Activated CD8-positive, alpha-beta memory T cell treated with anti-CD3 and anti-CD28 coated beads for 4 hours (primary cell): Measurements from ENCODE around the gene TES.

Source experiments
- DNase-seq, 2 donors: peaks; one replicate each; pipeline ENCODE4 v3.0.0-alpha.2; 2020; ENCODE audit warnings: low read depth in 2 of 2

The TES gene

DNA sequence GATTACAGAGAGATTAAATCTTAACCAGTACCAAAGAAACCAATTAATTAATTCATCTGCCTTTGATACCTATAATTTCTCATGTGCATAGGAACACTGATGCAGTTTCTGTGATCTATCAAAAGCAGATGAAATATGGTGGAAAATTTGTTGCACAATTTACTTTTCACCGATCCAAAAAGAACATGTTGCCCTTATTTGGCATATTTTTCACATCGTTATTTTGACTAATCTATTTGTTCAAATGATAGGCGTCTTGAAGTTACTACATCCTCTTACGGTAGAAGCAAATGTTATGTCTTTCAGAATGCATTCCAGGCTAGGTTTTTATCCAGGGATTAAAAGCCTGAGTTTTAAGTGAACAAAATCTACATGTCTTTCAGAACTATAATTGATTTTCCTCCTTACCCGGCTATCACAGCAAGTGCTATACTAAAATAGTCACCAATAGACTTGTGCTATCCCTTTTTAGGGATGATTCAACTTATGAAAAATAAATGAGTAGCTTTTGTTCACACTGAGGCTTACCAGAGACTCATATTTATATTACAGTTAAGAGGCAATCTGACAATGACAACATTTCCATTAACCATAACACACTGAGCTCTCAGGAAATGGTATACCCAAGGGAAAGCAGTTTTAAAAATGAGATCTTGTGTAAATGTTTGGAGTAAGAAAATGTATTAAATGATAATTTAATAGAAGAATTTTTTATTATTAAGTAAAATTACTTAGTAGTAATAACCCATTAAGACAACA lies 16.8 kb upstream of the TES start:
- no peak for DNase-seq

DNA sequence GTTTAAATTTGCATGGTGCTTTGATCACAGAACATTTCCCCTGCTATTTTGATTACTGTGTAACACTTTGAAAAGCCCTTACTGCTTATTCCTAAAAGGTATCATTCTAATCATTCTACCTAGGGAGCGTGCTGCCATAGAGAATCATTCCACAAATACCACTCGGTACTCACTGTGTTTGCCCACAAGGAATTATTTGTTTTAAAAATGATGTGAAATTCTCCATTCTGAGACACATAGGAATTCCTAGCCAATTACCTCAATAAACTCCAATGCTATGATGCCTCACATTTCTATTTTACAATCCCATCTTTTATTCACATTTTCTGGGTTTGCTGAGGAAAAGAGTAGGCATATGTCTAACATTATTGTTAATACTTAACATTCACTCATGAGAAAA lies 16.2 kb upstream of the TES start:
- no peak for DNase-seq

DNA sequence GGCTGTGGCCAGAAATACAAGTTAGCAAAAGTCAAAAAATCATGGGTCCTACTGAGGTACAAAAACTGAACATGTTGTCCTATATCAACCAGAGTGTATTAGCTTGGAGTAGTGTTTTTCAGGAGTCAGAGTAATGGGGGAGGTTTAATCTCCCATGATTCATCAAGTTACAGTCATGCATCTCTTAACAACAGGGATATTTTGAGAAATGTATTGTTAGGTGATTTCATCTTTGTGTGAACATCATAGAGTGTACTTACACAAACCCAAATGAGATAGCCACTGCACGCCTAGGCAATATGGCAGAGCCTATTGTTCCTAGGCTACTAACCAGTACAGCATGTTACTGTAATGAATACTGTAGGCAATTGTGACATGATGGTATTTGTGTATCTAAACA lies 14.9 kb upstream of the TES start:
- DNase-seq, result no peak

DNA sequence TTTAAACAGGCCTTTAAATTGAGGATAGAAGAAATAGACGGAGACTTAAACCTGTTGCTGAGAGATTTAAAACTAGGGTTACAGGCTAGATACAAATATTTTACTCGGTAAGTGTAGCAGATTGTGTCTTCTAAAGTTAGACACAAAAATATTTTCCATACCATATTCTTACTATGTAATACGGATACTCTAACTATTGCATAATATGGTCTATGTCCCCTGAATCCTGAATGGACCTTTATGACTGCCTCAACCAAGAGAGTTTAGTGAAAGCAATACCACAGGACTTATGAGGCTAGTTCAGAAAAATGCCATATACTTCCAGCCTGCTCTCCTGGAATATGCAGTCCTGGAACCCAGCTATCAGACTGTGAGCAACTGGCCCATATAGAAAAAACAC lies 13.4 kb upstream of the TES start:
- DNase-seq, result no peak

DNA sequence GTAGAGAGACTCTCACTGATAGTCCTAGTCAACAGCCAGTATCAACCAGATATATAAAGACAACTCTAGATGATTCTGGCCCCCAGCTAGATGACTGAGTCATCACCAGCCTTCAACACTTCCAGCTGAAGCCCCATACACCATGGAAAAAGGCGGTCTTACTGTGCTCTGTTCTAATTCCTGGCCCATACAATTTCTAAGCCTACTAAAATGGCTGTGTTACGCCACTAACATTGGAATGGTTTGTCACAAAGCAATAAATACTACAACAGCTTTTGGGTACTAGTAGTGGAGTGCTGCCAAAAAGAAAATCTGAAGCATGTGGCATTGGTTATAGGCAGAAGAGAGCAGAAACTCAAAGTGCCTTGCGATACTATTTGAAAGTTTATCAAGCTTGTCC lies 13.0 kb upstream of the TES start:
- no peak for DNase-seq

DNA sequence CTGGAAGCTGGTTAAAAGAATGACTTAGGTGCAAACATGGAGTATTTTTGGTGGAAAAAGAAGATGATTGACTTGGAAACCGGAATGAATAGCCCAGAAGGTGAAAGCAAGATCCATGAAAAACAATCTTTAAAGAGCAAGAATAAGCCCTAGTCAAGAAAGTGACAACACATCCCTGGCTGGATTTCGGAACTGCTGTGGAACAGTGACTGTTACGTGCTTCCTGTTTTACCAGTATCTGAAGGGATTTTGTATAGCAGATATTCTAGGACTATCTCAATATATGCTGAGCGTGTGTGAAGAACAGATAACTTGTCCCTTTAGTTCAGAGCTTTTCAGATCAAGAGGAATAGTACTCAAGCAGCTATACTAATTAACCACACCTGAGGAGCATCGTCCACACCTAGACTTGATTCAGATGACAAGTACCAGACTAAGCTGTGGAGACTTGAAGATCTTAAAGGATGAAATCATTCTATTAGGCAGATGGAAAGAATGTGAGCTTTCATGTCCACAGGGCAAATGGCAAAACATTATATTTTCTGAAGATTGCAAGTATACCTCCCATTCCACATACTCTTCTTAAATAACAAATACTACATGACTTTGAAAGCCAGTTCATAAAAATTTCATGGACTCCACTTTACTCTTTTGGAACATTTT lies 11.5 kb upstream of the TES start:
- no peak for DNase-seq

DNA sequence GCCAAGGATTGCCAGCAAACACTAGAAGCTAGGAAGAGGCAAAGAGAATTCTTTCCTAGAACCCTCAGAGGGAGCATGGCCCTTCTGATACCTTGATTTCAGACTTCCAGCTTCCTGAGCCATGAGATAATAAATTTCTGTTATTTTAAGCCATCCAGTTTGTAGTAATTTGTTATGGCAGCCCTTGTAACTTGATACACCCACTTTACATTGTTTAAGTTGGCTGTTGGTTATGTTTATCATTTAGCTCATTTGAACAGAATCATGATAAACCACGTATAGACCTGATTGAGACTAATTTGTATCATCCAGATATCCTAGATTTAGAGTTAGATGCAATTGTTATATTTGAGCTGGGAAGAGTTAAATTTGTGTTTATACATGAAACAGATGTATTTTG lies 9.4 kb upstream of the TES start:
- no peak for DNase-seq

DNA sequence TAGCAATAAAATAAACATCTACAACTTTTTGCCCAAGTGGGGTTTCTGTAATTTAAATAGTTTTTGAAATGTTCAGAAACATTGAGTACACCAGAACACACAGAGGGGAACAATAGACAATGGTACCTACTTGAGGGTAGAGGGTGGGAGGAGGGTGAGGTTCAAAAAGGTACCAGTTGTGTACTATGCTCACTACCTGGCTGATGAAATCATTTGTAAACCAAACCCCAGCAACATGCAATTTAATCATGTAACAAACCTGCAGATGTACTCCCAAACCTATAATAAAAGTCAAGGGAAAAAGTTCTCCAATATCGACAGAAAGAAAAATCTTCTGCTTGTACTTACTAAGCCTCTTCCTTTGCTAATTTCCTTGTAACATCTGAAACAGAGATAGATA lies 4.2 kb upstream of the TES start:
- DNase-seq, result no peak

DNA sequence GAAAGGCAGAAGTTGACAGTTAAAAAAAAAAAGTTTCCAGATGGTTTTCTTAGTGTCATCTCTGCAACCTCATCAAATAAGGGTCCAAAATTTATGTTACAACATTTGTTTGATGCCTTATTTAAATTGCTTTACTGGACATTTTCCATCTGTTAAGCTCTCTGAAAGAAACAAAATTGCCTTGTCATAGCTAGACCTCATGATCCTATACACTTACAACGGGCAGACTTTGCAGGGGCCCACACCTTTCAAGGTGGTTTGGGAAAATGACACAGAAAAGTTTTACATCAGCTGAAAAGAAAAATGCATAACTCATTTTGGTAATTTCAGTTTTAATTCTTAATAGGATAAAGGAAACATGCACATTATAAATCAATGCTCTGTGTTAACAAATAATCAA lies 1.4 kb upstream of the TES start:
- DNase-seq, result no peak

DNA sequence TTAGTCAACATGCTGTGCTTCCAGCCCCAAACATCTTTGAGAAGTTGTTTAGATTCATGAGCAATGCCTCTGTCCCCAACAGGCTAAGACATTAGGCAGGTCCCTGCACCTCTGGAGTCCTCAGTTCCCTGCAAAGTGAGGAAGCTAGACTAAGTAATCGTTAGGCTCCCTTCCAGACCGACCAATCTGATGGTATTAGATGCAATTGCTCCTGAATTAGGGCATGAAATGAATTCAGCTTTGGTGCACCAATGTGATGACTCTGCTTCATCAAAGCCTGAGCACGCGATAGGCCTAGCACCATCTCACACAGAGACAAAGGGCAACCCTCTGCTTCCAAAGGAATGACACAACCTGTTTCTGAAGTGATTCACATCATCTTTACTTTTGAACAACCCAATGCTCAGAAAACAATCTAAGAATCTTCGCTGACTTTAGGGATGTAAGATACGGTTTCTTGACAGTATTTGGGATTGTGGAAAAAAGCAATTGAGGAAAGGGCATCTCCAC lies 723 bp upstream of the TES start:
- no peak for DNase-seq

DNA sequence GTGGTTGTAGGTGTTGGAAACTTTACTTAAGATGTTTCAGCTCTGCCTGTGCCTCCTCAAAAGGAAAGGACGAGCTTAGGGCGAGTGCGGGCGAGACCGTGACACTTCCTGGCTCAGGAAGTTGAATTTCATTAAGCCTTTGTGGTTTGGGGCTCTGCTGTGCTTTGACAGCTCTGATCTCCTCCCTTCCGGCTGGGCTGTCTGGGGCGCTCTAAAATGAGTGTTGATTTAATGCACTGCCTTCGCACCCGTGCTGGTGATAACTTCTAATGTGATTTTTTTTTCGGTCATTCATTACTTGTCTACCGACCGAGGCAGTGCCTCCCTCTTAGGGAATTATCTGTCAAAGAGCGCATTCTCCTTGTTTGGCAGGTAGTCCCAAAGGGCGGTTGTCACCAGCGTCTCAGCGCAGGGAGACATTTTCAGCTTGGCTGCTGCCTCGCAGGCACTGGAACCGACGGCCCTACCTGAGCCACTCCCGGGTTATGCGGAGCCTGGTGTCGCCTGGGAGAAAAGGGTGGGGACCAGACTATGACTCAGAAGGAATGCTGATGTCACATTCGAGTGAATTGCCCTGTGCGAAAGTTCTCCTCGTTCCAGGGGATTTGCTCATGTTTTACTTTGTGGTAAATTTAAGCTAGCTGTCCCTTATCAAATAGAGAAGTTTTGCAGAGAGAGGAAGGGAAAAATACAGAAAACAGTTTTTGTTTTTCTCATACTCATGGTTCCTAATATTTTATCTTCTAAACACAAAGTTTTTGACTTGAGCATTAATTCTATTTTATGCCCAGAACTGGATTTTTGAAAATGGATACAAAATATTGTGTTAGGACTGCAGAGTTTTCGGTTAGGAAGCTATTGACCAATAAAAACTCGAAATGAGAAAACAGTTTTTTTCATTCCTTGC lies 920 bp downstream of the TES start:
- peak; percentile 41 to 56 for DNase-seq

DNA sequence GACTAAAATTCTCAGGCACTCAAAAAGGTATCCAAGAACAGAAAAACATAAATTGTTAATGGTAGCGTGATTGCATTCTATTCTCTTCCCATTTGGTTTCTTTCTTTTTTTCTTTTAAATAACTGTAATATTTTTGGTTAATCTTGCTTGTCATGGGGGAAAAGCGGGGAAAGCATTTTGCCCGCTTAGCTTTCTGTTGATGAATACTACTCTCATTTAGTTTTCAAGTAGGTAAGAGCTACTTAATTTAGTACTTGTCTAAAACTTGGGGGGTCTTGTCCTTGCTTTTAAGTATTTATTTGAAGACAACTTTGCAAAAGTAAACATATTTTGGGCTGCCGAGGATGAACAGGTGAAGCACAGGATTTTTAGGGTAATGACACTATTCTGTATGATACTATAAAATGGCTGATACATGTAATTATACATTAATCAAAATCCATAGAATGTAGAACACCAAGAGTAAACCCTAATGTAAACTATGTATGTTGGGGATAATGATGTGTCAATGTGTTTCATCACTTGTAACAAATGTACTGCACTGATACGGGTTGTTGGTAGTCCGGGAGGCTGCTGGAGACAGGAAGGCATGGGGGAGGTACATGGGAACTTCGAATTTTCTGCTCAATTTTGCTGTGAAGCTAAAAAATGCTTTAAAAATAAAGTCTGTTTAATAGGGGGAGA lies 1.7 kb downstream of the TES start:
- no peak for DNase-seq

DNA sequence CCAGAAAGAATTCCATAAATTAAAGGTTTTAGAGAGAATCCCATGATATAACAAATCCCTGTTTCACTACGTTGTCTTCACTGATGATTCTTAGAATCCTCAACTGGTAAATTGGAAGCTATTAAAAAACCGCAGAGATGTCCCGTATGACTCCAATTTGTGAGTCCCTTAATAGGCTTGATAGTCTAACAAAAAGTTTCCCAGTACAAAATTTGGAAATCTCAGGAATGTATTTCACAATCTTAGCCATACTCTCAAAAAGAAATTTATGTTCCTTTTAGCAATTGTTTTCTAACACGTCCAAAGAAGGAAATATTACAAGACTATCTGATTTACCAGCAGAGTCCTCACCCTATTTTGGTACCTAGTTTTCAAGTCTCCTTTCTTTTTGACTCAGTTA lies 2.5 kb downstream of the TES start:
- DNase-seq, result no peak

DNA sequence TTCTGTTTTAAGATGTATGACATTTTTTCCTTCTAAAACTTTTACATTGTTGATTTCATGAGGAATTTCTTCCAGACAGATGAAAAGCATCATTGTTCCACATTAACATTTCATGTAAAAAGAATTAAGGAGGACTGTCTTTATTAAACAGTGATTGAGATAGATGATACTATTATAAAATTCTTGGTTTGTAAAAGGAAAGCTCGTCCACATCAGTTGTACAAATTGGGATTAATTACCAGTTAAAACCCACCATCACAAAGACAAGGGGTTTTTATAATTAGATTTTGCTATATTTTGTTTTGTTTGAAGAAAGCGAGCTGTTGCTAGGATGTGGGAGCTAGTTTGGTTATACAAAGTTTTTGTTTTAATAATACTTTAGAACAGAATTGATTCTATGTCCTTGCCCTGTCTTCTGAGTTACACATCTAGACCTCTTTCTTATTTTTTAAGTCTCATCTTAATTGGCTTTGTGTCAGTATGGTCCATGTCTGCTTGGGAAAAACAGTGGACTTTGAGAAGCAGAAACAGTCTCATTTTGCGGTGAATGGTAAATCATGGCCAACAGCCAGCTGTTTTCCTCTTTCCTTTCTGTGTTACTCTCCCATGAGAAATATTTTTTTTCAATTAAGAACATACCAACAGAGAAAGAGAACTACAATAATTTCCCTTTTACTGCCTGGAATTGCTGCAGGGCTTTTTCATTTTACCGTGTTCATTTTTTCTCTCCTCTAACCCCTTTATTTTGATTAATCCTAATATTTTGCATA lies 3.2 kb downstream of the TES start:
- DNase-seq, result no peak

DNA sequence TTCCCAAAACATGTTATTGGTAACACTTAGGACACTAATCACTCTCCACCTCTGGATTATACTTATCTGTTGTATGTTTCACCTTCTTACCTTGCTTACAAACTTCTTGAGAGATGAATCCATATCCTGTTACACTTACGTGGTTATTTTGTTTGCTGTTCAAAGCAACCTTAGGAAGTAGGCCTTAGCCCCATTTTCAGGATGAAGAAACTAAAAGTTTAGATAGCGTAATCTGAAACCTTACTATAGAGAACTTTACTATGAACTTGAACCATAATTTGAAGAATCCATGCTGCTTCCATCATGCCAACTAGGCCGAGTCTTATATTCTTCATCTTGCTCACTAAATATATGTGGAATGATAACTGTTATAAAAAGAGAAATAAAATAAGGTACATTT lies 4.6 kb downstream of the TES start:
- DNase-seq, result no peak

DNA sequence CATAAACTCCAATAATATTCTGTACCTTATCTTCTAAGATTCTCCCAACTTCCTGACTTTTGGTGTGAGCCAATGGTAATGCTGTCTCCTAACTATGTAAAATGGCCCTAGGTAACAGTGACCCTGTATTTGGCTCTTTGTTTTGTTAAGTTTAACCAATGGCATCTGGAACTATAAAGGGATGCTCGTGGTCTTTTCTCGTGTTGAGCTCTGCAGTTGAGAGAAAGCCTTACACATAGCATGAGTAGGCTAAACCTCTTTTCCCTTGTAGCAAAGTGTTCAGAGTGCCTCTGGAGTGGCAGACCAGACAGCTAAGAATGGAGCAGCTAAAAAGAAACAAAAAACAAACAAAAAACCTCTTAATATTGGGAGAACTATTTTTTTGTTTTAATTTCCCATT lies 5.2 kb downstream of the TES start:
- no peak for DNase-seq

DNA sequence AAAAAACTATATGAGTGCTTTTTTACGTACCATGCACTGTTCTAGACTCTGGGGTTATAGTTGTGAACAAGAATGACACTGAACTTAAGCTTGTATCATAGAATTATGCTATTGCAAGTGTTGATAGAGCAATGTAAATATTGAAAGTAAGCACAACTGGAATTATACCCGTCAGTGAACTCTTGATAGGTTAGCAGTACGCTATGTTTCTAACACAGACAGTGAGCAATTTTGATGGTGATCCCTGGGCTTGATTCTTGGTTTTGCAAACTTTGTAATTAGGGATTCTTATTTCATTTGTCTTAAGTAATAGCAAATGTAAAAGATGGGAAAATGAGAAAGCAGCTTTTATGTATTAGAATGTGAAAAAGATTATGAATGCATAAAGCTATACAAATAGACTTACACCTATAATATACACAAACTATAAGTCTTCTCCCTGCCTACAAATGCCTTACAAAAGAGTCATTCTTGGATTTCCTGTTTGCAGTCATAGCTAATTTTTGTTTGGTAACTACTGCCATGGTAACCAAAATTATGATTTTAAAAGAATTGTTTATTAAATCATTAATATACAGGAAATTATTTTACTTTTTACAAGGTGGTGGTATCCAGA lies 6.7 kb downstream of the TES start:
- DNase-seq, result no peak

DNA sequence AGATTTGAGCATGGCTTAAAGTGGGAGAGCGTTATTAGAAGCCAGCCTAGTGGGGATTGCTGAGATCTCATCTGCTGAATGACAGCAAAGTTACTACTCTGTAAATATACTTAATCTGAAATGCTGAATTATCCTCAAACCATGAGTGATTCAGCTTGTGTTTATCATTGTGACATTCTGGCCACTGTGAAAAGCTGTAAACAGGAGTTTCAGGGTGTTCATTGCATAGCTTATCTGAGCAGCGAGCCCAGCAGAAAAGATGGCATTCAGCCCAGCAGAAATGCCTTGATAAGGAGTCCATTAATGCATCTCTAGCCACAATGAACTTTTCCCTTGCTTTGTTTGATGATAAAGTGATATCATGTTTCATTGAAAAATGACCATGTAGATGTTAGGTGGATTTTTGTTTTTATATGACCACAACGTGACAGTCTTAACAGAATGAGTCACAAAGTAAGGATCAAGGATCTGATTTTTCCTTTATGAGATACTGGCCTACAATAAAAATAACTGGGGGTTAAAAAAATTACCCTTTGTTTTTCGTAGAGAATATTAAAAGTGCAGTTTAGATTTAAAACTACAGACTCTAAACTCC lies 7.8 kb downstream of the TES start:
- no peak for DNase-seq

DNA sequence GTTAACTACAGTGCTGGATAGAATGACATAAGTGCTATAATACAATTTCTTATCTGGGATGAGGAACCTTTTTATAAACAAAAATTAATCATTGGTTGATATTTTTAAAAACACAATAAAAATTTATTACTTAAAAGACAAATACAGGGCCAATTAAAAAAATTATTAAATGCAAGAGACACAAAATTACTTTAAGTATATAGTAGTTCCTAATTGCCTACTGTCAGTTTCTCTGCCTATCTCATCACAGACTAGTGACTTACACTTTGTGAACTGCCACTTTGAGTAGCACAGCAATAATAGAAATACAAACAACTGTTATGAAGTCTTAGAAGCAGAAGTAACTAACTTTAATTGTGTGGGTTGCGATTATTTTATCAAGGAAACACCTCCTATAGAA lies 8.4 kb downstream of the TES start:
- DNase-seq, result no peak

DNA sequence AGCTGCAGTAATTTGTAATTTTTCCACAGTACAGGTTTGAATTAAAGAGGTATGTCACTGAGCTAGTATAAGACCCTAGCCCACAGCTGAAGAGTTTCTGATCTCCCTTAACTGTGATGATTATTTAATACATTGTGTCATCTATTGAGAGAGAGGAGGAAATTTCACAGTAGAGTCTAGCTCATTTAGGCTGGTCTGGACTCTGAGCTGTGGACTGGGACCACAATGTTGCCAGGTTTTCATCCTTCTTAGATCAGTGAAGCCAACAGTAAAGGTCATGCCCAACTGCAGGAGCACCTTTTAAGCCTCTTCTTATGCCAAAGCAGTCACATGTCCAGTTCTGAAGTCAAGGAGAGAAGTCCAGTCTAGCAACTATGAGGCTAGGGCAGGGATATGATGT lies 8.9 kb downstream of the TES start:
- no peak for DNase-seq
